NT2/D1 (cell line): ENCODE measurements around the gene TSG101.

Experiments
- DNase-seq: peaks from one replicate; pipeline ENCODE4 v3.0.0-alpha.2; 2011; ENCODE audit warnings: low read depth, low spot score
- H3K27me3 ChIP-seq: 2 replicates; pipeline ENCODE4 v1.6.0; 2011; ENCODE audit warnings: mild to moderate bottlenecking; ENCODE audit not compliant: insufficient read length, insufficient read depth
- H3K36me3 ChIP-seq: 2 replicates; pipeline ENCODE4 v1.6.1; 2011; ENCODE audit warnings: mild to moderate bottlenecking, low read length, mixed read lengths; ENCODE audit not compliant: insufficient read depth, insufficient read length
- H3K4me1 ChIP-seq: 2 replicates; pipeline ENCODE4 v1.5.1; 2011; ENCODE audit not compliant: insufficient read depth, insufficient read length
- H3K4me3 ChIP-seq: 2 replicates; pipeline ENCODE4 v1.5.1; 2011; ENCODE audit warnings: low read depth; ENCODE audit not compliant: insufficient read length
- H3K9ac ChIP-seq: 2 replicates; pipeline ENCODE4 v1.6.0; 2011; ENCODE audit warnings: low read depth; ENCODE audit not compliant: insufficient read length
- H3K9me3 ChIP-seq: 2 replicates; pipeline ENCODE4 v1.5.1; 2011; ENCODE audit warnings: mild to moderate bottlenecking, low read length; ENCODE audit not compliant: insufficient read depth
- SUZ12 ChIP-seq: IDR thresholded peaks from 2 replicates; pipeline ENCODE4 v1.6.1; 2011; ENCODE audit not compliant: insufficient read length, insufficient read depth; ENCODE audit errors: extremely low read depth
- YY1 ChIP-seq: IDR thresholded peaks from 2 replicates; pipeline ENCODE4 v1.6.1; 2011; ENCODE audit not compliant: insufficient read length, insufficient read depth
- ZNF274 ChIP-seq: IDR thresholded peaks from 2 replicates; pipeline ENCODE4 v1.6.1; 2011; ENCODE audit warnings: mild to moderate bottlenecking, low read depth, low read length

The TSG101 gene

GRCh38 chr11:18492888-18493287 is 33.9 kb downstream of the TSG101 start:
- Histone ChIP-seq H3K36me3 (peaks cover 29% of the 10 kb centered on the region), H3K27me3 (no peaks in the 10 kb centered on the region), H3K9ac (no peak overlapping the region), H3K4me3 (no peak overlapping the region), H3K9me3 (no peaks in the 10 kb centered on the region), H3K4me1 (no peaks in the 10 kb centered on the region)
- TF ChIP-seq SUZ12 (no peak), YY1 (no peak), ZNF274 (no peak)
- no peak for DNase-seq

DNA sequence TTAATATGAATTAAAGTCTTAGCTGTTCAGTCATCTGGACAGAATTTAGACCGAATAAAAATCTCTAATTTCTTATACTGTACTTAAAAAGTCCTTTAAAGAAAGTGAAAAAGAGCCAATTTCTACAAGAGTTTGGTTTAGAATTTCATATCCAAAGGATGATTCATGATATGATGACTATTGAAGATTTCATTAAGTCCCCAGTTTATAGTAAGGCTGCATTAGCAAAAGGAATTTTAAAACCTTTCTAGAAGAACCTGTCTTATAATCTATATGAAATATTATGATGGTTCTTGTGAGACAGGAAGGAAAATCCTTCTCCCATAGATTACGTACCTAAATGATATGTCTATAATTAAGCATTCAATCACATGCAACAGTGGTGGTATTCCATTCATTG is 34.8 kb downstream of the TSG101 start:
- H3K9me3 ChIP-seq, result no peaks in the 10 kb centered on the region
- no peaks in the 10 kb centered on the region for H3K27me3 ChIP-seq
- no peak overlapping the region for H3K9ac ChIP-seq
- peaks cover 27% of the 10 kb centered on the region for H3K36me3 ChIP-seq
- no peak for TF ChIP-seq ZNF274
- no peak for TF ChIP-seq YY1
- TF ChIP-seq SUZ12, result no peak
- DNase-seq, result no peak
- no peak overlapping the region for H3K4me3 ChIP-seq
- H3K4me1 ChIP-seq, result no peaks in the 10 kb centered on the region

- Histone ChIP-seq H3K9ac (no peak overlapping the region), H3K27me3 (no peaks in the 10 kb centered on the region), H3K4me1 (no peaks in the 10 kb centered on the region), H3K9me3 (no peaks in the 10 kb centered on the region), H3K4me3 (no peak overlapping the region), H3K36me3 (peaks cover 25% of the 10 kb centered on the region)
- TF ChIP-seq YY1, result no peak
- no peak for TF ChIP-seq ZNF274
- TF ChIP-seq SUZ12, result no peak
- DNase-seq, result no peak
Observed at GRCh38 chr11:18490736-18491485, 35.8 kb downstream of the TSG101 start.

DNA sequence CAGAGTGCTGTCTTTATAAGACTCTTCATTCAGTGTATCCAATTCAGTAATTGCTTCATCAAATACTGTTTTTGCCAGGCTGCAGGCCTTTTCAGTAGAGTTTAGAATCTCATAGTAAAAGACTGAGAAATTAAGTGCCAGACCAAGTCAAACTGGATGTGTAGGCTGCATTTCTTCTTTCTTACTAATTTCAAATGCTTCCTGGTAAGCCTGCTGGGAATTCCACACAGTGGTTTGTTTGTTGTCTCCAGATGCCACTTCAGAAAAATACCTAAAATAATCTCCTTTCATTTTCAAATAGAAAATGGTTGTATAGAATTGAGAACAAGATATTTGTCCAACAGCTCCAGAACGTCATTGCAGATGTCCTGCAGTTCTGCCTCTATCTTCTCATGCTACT is 36.4 kb downstream of the TSG101 start:
- H3K9ac ChIP-seq, result no peak overlapping the region
- no peak for DNase-seq
- peaks cover 27% of the 10 kb centered on the region for H3K36me3 ChIP-seq

GRCh38 chr11:18485913-18486528 is 40.7 kb downstream of the TSG101 start:
- no peak for DNase-seq
- Histone ChIP-seq H3K9ac (no peak overlapping the region), H3K4me1 (no peaks in the 10 kb centered on the region), H3K4me3 (no peak overlapping the region), H3K27me3 (no peaks in the 10 kb centered on the region), H3K9me3 (no peaks in the 10 kb centered on the region), H3K36me3 (peaks cover 53% of the 10 kb centered on the region)
- TF ChIP-seq ZNF274, result no peak
- no peak for TF ChIP-seq SUZ12
- no peak for TF ChIP-seq YY1

More for the DNA sequence above, 36.4 kb downstream of the TSG101 start:
- Histone ChIP-seq H3K4me1 (no peaks in the 10 kb centered on the region), H3K27me3 (no peaks in the 10 kb centered on the region), H3K4me3 (no peak overlapping the region), H3K9me3 (no peaks in the 10 kb centered on the region)
- TF ChIP-seq ZNF274 (no peak), YY1 (no peak), SUZ12 (no peak)

DNA sequence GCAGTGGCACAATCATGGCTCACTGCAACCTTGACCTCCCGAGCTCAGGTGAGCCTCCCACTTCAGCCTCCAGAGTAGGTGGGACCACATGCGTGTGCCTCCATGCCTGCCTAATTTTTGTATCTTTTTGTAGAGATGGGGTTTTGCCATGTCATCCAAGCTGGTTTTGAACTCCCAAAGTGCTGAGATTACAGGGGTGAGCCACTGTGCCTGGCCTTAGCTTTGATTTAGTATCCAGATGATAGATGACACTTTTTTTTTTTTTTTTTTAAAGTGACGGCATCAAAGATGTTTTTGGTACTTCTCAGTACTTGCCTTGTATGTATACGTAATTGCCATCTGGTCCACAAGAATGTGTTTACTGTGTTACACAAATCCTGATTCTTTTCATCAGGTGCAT is 47.7 kb downstream of the TSG101 start:
- TF ChIP-seq SUZ12, result no peak
- TF ChIP-seq ZNF274, result no peak
- no peak for TF ChIP-seq YY1
- H3K36me3 ChIP-seq, result peaks cover 68% of the 10 kb centered on the region
- H3K9ac ChIP-seq, result no peak overlapping the region
- H3K27me3 ChIP-seq, result no peaks in the 10 kb centered on the region
- no peaks in the 10 kb centered on the region for H3K9me3 ChIP-seq
- H3K4me3 ChIP-seq, result no peak overlapping the region
- no peaks in the 10 kb centered on the region for H3K4me1 ChIP-seq
- DNase-seq, result no peak

- Histone ChIP-seq H3K9ac (no peak overlapping the region), H3K9me3 (no peaks in the 10 kb centered on the region), H3K36me3 (peaks cover 6% of the 10 kb centered on the region), H3K4me1 (no peaks in the 10 kb centered on the region), H3K27me3 (no peaks in the 10 kb centered on the region), H3K4me3 (no peak overlapping the region)
- no peak for DNase-seq
- TF ChIP-seq YY1, result no peak
- TF ChIP-seq SUZ12, result no peak
- TF ChIP-seq ZNF274, result no peak
Observed at GRCh38 chr11:18472587-18472986, 54.2 kb downstream of the TSG101 start.
